ENCODE measurements around the gene ITGAX. TPM values are rescaled to one million over a fixed set of nuclear protein-coding genes. Genes with fewer than 3 reads are reported as not detected.

Gene ITGAX
- total RNA-seq, 4 donors from 2014 or later, result 4.7 to 158 (median 7.3) TPM

- no peak for TF ChIP-seq CTCF (IDR thresholded peaks at IDR 0.05; ENCODE audit: low read depth)
Measured at GRCh38 chr16:31328322-31329052, 26.5 kb upstream of the ITGAX start.

DNA sequence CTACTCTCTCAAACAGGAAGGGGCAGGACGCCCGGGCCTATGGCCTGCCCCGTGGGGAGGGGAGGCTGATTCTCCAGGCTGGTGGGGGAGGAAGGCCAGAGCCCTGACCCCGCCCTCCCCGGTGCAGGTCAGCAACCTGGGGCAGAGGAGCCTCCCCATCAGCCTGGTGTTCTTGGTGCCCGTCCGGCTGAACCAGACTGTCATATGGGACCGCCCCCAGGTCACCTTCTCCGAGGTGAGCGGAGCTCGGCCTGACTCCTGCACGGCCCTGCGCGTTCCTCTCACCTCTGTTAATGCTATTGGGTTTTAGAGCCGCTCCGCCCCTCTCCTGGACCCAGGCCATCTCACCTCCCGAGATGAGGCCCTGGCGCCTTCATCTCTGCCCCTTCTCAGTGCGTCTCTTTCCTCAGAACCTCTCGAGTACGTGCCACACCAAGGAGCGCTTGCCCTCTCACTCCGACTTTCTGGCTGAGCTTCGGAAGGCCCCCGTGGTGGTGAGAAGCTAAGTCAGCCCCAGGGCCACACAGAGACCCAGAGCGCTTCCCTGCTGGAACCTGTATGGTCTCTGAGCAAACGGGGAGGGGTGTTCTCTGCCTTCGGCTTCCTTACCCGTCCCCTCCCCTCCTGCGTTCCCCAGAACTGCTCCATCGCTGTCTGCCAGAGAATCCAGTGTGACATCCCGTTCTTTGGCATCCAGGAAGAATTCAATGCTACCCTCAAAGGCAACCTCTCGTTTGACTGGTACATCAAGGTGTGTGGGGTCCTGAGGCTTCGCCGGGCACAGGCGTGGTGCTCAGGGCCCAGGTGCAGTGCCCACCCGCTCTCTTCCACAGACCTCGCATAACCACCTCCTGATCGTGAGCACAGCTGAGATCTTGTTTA is 25.1 kb upstream of the ITGAX start:
- TF ChIP-seq CTCF (IDR thresholded peaks at IDR 0.05; ENCODE audit: low read depth), result no peak

GRCh38 chr16:31330553-31330890 is 24.5 kb upstream of the ITGAX start:
- no peak for TF ChIP-seq CTCF (IDR thresholded peaks at IDR 0.05; ENCODE audit: low read depth)

- TF ChIP-seq CTCF (IDR thresholded peaks at IDR 0.05; ENCODE audit: low read depth), result no peak
Measured at GRCh38 chr16:31331141-31331764, 23.7 kb upstream of the ITGAX start.

GRCh38 chr16:31331807-31332301 is 23.1 kb upstream of the ITGAX start:
- TF ChIP-seq CTCF (IDR thresholded peaks at IDR 0.05; ENCODE audit: low read depth), result no peak

DNA sequence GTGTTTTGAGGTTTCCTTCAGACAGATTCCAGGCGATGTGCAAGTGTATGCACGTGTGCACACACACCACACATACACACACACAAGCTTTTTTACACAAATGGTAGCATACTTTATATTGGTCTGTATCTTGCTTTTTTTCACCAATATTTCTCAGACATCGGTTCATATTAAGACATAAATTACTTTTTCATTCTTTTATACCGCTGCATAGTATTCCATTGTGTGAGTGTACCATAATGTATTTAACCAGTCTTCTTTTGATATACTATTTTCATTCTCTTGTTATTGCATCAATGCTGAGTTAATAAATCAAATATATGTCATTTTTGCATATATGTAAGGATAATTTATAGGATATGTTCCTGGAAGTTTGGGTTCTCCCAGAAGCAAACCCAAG is 22.4 kb upstream of the ITGAX start:
- no peak for TF ChIP-seq CTCF (IDR thresholded peaks at IDR 0.05; ENCODE audit: low read depth)
